ENCODE data around the gene SRGAP1. TPM values are rescaled to one million over a fixed set of nuclear protein-coding genes. Genes with fewer than 3 reads are reported as not detected.

SRGAP1 gene
- total RNA-seq, 1 donor = 18.1 TPM

DNA sequence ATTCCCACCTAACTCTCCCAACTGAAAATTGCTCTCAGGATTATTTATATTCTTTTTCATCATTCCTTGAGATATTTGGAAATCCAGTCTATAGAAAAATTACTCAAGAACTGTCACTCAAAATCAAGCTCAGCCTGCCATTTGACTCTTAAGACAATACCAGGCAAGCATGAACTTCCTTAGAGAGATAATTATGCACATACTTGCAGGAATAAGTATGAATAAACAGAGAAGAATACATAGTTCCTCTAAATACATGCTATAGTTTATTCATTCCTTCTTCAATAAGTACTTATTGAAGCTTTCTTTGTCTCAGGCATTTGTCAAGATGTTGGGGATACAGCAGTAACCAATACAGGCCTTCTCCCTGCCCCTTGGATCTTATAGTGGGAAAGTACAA lies 154.1 kb downstream of the SRGAP1 start:
- H3K4me3 ChIP-seq (ENCODE audit: low read depth, low read length) = no peak overlapping the region
- no peak for TF ChIP-seq CTCF (IDR thresholded peaks at IDR 0.05; ENCODE audit: insufficient read depth, low read depth, low read length)
- DNase-seq (ENCODE audit: low read depth) = no peak

GRCh38 chr12:63999853-64000252 lies 155.4 kb downstream of the SRGAP1 start:
- H3K4me3 ChIP-seq (ENCODE audit: low read depth, low read length) = no peak overlapping the region
- no peak for DNase-seq (ENCODE audit: low read depth)
- TF ChIP-seq CTCF (IDR thresholded peaks at IDR 0.05; ENCODE audit: insufficient read depth, low read depth, low read length) = no peak

GRCh38 chr12:64001439-64001838 lies 156.9 kb downstream of the SRGAP1 start:
- no peak for DNase-seq (ENCODE audit: low read depth)
- TF ChIP-seq CTCF (IDR thresholded peaks at IDR 0.05; ENCODE audit: insufficient read depth, low read depth, low read length) = no peak
- no peak overlapping the region for H3K4me3 ChIP-seq (ENCODE audit: low read depth, low read length)

DNA sequence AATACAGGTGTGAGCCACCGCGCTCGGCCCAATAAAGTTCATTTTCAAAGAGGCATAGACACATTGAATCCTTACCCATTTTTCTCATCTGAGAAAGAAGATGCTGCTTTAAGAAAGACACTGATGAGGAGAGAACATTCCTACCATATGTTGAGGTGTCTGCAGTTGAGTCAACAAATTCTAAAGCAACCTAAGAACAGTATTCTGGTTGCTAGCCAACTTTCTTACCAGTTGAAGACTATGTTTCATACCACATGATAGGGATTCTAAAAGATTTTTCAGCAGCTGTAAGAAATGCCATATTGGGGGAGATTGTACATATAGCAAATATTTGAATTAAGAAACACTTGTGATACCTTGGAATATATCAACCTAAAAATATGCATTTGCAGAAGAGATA lies 160.1 kb downstream of the SRGAP1 start:
- DNase-seq (ENCODE audit: low read depth) = no peak
- TF ChIP-seq CTCF (IDR thresholded peaks at IDR 0.05; ENCODE audit: insufficient read depth, low read depth, low read length) = no peak
- no peak overlapping the region for H3K4me3 ChIP-seq (ENCODE audit: low read depth, low read length)

DNA sequence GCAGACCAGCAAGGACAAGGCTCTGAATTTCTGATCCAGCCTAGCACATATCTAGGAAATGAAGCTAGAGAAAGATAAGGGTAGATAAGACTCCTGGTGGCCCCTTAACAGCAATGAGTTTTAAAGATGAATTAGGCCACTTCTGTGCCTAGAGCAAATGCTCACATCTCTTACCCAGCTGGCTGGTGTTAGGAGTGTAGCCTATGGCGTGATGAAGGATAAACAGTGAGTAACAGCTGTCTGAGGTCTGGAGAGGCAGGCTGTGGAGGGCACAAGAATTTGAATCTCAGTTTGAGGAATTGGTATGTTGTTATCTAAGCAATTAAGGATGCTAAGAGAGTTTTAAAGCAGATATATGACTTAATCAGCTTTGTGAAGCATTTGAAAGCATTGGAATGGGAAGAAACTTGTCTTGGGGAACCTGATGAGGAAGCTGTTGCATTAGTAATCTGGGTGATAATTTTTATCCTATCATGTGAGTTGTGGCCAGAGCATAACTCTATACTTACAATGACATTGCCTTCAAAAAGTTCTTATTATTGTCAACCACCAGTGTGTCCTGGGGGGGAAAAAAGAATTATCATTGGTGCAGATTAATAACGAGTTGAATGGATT lies 161.8 kb downstream of the SRGAP1 start:
- peak; percentile 76 for DNase-seq (ENCODE audit: low read depth)
- TF ChIP-seq CTCF (IDR thresholded peaks at IDR 0.05; ENCODE audit: insufficient read depth, low read depth, low read length) = no peak
- no peak overlapping the region for H3K4me3 ChIP-seq (ENCODE audit: low read depth, low read length)

- no peak for DNase-seq (ENCODE audit: low read depth)
- no peak overlapping the region for H3K4me3 ChIP-seq (ENCODE audit: low read depth, low read length)
- TF ChIP-seq CTCF (IDR thresholded peaks at IDR 0.05; ENCODE audit: insufficient read depth, low read depth, low read length) = no peak
Observed at GRCh38 chr12:64007853-64008252, 163.4 kb downstream of the SRGAP1 start.

- no peak for DNase-seq (ENCODE audit: low read depth)
- H3K4me3 ChIP-seq (ENCODE audit: low read depth, low read length) = no peak overlapping the region
- TF ChIP-seq CTCF (IDR thresholded peaks at IDR 0.05; ENCODE audit: insufficient read depth, low read depth, low read length) = no peak
Observed at GRCh38 chr12:64008596-64008995, 164.1 kb downstream of the SRGAP1 start.

Measured in fibroblast of villous mesenchyme (primary cell).